Measurements from ENCODE around the gene ZNF511. TPM values are rescaled to one million over a fixed set of nuclear protein-coding genes. Genes with fewer than 3 reads are reported as not detected.

The ZNF511 gene
- total RNA-seq, 1 experiment from 2014 or later, result 89.4 TPM

- H3K4me2 ChIP-seq (ENCODE audit: insufficient read depth, insufficient read length, low read length), result no peak overlapping the region
- H3K36me3 Mint-ChIP-seq (ENCODE audit: insufficient read depth in 1 of 3, low read depth in 3 of 3), result peaks cover 23 to 72% (median 66%) of the 10 kb centered on the region in 3 experiments
- WGBS (ENCODE audit: extremely low coverage, insufficient read length, low lambda C conversion rate), result no CpG with 5 or more reads among the region's 10 CpGs
These were observed 14.9 kb upstream of the ZNF511 start for GRCh38 chr10:133293810-133294119.

More at GRCh38 chr10:133293810-133294119, 14.9 kb upstream of the ZNF511 start:
- no peaks in the 10 kb centered on the region for H3K4me1 ChIP-seq (ENCODE audit: insufficient read depth, low read length)
- H2BK120ac ChIP-seq (ENCODE audit: low read depth, low read length, poor library complexity, severe bottlenecking), result no peak overlapping the region
- H3K4me3 Mint-ChIP-seq, result no peak overlapping the region
- no peak overlapping the region for H2AFZ ChIP-seq (ENCODE audit: low read length)
- no peaks in the 10 kb centered on the region for H3K79me1 ChIP-seq (ENCODE audit: insufficient read depth, low read depth, low read length, poor library complexity, severe bottlenecking)
- H2BK5ac ChIP-seq (ENCODE audit: insufficient read length, low read length), result no peak overlapping the region
- no peak overlapping the region for H3K14ac ChIP-seq (ENCODE audit: insufficient read depth, low read length)
- H4K91ac ChIP-seq (ENCODE audit: insufficient read length, low read depth, low read length), result no peak overlapping the region
- no peak overlapping the region for H3K9ac ChIP-seq (ENCODE audit: extremely low read depth, insufficient read length, low read length)
- H4K8ac ChIP-seq (replicated peaks; ENCODE audit: insufficient read length, low read depth, low read length), result no peak overlapping the region
- H3K9me3 Mint-ChIP-seq, result no peaks in the 10 kb centered on the region
- H2AK5ac ChIP-seq (ENCODE audit: insufficient read length, low read length), result no peak overlapping the region
- H3K4me1 Mint-ChIP-seq, result no peaks in the 10 kb centered on the region
- no peak overlapping the region for H3K56ac ChIP-seq (ENCODE audit: insufficient read length, low read depth, low read length)
- no peak overlapping the region for H3K4ac ChIP-seq (ENCODE audit: low read depth, low read length)
- no peak overlapping the region for H2BK12ac ChIP-seq (ENCODE audit: insufficient read length, low read depth, low read length)
- no peak overlapping the region for H3T11ph ChIP-seq (ENCODE audit: low read length)
- no peaks in the 10 kb centered on the region for H3K27me3 Mint-ChIP-seq (ENCODE audit: low read depth)
- no peak overlapping the region for H3K23ac ChIP-seq (ENCODE audit: insufficient read length, low read depth, low read length)
- H3K79me2 ChIP-seq (ENCODE audit: insufficient read depth, low read length), result no peaks in the 10 kb centered on the region
- H4K5ac ChIP-seq (ENCODE audit: insufficient read length, low read depth, low read length), result no peak overlapping the region
- TF ChIP-seq CTCF (conservative IDR thresholded peaks at IDR 0.05), result no peak
- no peak overlapping the region for H2BK20ac ChIP-seq (ENCODE audit: low read depth, low read length, poor library complexity, severe bottlenecking)
- no peak overlapping the region for H2BK15ac ChIP-seq (ENCODE audit: low read depth, low read length)
- no peaks in the 10 kb centered on the region for H3K9me3 ChIP-seq (ENCODE audit: control insufficient read depth, low read depth, low read length)
- H3K27ac Mint-ChIP-seq, result no peak overlapping the region
- no peaks in the 10 kb centered on the region for H3K27me3 ChIP-seq (ENCODE audit: insufficient read depth, low read length)
- H4K20me1 ChIP-seq (ENCODE audit: control insufficient read depth, insufficient read depth, insufficient read length), result no peaks in the 10 kb centered on the region
- H3K23me2 ChIP-seq (ENCODE audit: insufficient read length, low read depth, low read length, poor library complexity, severe bottlenecking), result no peaks in the 10 kb centered on the region
- H3K27ac ChIP-seq (ENCODE audit: insufficient read length, low read depth, low read length), result no peak overlapping the region
- H3K18ac ChIP-seq (ENCODE audit: insufficient read length, low read depth, low read length), result no peak overlapping the region
- DNase-seq, result no peak
